WTC11 (cell line): ENCODE results near the gene LSP1. TPM values are rescaled to one million over a fixed set of nuclear protein-coding genes. Genes with fewer than 3 reads are reported as not detected.

Source experiments
- ATAC-seq: fragments of 200-7000 bp; cut with Tn5 transposase; 2 replicates; pipeline ENCODE4 v1.10.0; 2021; ENCODE audit warnings: mild to moderate bottlenecking, moderate library complexity
- CTCF ChIA-PET: fragments of 300-600 bp; sonication (Branson Sonifier 250); formaldehyde crosslinking; loops from one replicate; lab custom pipeline; 2021; ENCODE audit warnings: antibody characterized with exemption; lab: Charles Lee
- POLR2A ChIA-PET: fragments of 350-600 bp; sonication (Branson Sonifier 250); formaldehyde crosslinking; loops from one replicate; lab custom pipeline; 2021; ENCODE audit warnings: antibody characterized with exemption; lab: Charles Lee
- DNase-seq: peaks from one replicate; pipeline ENCODE4 v3.0.0; 2021; ENCODE audit warnings: low spot score
- H3K27ac Mint-ChIP-seq: 2 replicates; pipeline ENCODE4 v1.8.0; 2021; ENCODE audit warnings: mixed read lengths
- H3K27me3 Mint-ChIP-seq: 2 replicates; pipeline ENCODE4 v1.8.0; 2021; ENCODE audit warnings: low read depth, mild to moderate bottlenecking, moderate library complexity, mixed read lengths
- H3K36me3 Mint-ChIP-seq: 2 replicates; pipeline ENCODE4 v1.8.0; 2021; ENCODE audit warnings: mixed read lengths
- H3K4me1 Mint-ChIP-seq: 2 replicates; pipeline ENCODE4 v1.8.0; 2022; ENCODE audit warnings: mixed read lengths
- H3K4me3 Mint-ChIP-seq: 2 replicates; pipeline ENCODE4 v1.8.0; 2021; ENCODE audit warnings: mild to moderate bottlenecking, moderate library complexity, mixed read lengths
- H3K9me3 Mint-ChIP-seq: 2 replicates; pipeline ENCODE4 v1.8.0; 2021; ENCODE audit warnings: mixed read lengths
- AR ChIP-seq: fragments of 250-450 bp; sonication (Bioruptor Pico); IDR thresholded peaks from 2 replicates; pipeline ENCODE4 v1.9.0; 2021; ENCODE audit warnings: mild to moderate bottlenecking
- ATF3 ChIP-seq: sonication (generic); formaldehyde crosslinking; conservative IDR thresholded peaks from 2 replicates; pipeline ENCODE4 v1.8.1; 2022; ENCODE audit warnings: mild to moderate bottlenecking, missing genetic modification reagents
- ATF6 ChIP-seq: sonication (generic); formaldehyde crosslinking; IDR thresholded peaks from 2 replicates; pipeline ENCODE4 v1.8.1; 2023; ENCODE audit warnings: mild to moderate bottlenecking, missing genetic modification reagents
- CREB1 ChIP-seq: sonication (generic); formaldehyde crosslinking; IDR thresholded peaks from 2 replicates; pipeline ENCODE4 v1.8.0; 2023; ENCODE audit warnings: mild to moderate bottlenecking, missing genetic modification reagents
- ETV6 ChIP-seq: sonication (generic); formaldehyde crosslinking; IDR thresholded peaks from 2 replicates; pipeline ENCODE4 v1.8.1; 2022; ENCODE audit warnings: mild to moderate bottlenecking, missing genetic modification reagents
- MXD4 ChIP-seq: fragments of 250-450 bp; sonication (Bioruptor Pico); IDR thresholded peaks from 2 replicates; pipeline ENCODE4 v1.8.0; 2021; ENCODE audit warnings: mild to moderate bottlenecking, moderate library complexity, borderline replicate concordance
- NFATC4 ChIP-seq: fragments of 250-450 bp; sonication (Bioruptor Pico); IDR thresholded peaks from 2 replicates; pipeline ENCODE4 v1.9.0; 2021; ENCODE audit warnings: mild to moderate bottlenecking
- NFYB ChIP-seq: sonication (generic); formaldehyde crosslinking; conservative IDR thresholded peaks from 2 replicates; pipeline ENCODE4 v1.8.0; 2022; ENCODE audit warnings: low read depth, missing genetic modification reagents
- NR3C1 ChIP-seq: sonication (generic); formaldehyde crosslinking; conservative IDR thresholded peaks from 2 replicates; pipeline ENCODE4 v1.8.1; 2023; ENCODE audit warnings: low read depth, mild to moderate bottlenecking, missing genetic modification reagents
- PRDM15 ChIP-seq: sonication (generic); formaldehyde crosslinking; IDR thresholded peaks from 2 replicates; pipeline ENCODE4 v1.8.0; 2022; ENCODE audit warnings: missing genetic modification reagents
- PREB ChIP-seq: sonication (generic); formaldehyde crosslinking; IDR thresholded peaks from 2 replicates; pipeline ENCODE4 v1.8.1; 2022; ENCODE audit warnings: mild to moderate bottlenecking, missing genetic modification reagents, moderate library complexity, borderline replicate concordance
- STAT6 ChIP-seq: sonication (generic); formaldehyde crosslinking; conservative IDR thresholded peaks from 2 replicates; pipeline ENCODE4 v1.8.1; 2023; ENCODE audit warnings: mild to moderate bottlenecking, low read depth, missing genetic modification reagents, moderate library complexity
- ZBTB21 ChIP-seq: sonication (generic); formaldehyde crosslinking; IDR thresholded peaks from 2 replicates; pipeline ENCODE4 v1.8.1; 2023; ENCODE audit warnings: mild to moderate bottlenecking, missing genetic modification reagents, borderline replicate concordance
- ZMAT4 ChIP-seq: fragments of 250-450 bp; sonication (Bioruptor Pico); IDR thresholded peaks from 2 replicates; pipeline ENCODE4 v1.9.0; 2021; ENCODE audit warnings: mild to moderate bottlenecking
- ZNF263 ChIP-seq: sonication (generic); formaldehyde crosslinking; IDR thresholded peaks from 2 replicates; pipeline ENCODE4 v1.8.1; 2022; ENCODE audit warnings: low read depth, mild to moderate bottlenecking, moderate library complexity, missing genetic modification reagents
- ZNF281 ChIP-seq: sonication (generic); formaldehyde crosslinking; IDR thresholded peaks from 2 replicates; pipeline ENCODE4 v1.8.0; 2023; ENCODE audit warnings: mild to moderate bottlenecking, missing genetic modification reagents
- ZNF396 ChIP-seq: fragments of 250-450 bp; sonication (Bioruptor Pico); IDR thresholded peaks from 2 replicates; pipeline ENCODE4 v1.8.0; 2021; ENCODE audit warnings: mild to moderate bottlenecking, moderate library complexity, borderline replicate concordance
- total RNA-seq: library from RNA; stranded (reverse); gene quantifications from 3 replicates; pipeline ENCODE4 v1.2.3, GENCODE V29; 2021

Gene LSP1
- total RNA-seq, 1 experiment from 2014 or later = 0.77 TPM

GRCh38 chr11:1858576-1858975 lies 5.7 kb downstream of the LSP1 start (continued):
- TF ChIP-seq PRDM15 (CRISPR knock-in tag) = no peak
- no peak for TF ChIP-seq NFYB (CRISPR knock-in tag)
- TF ChIP-seq ZNF281 (CRISPR knock-in tag) = no peak
- no peak for TF ChIP-seq ATF3 (CRISPR knock-in tag)
- no peak for TF ChIP-seq ATF6 (CRISPR knock-in tag)
- TF ChIP-seq AR (CRISPR knock-in tag) = no peak
- TF ChIP-seq CREB1 = no peak
- TF ChIP-seq, all 79 proteins: peak for 0

GRCh38 chr11:1859004-1859403 lies 6.1 kb downstream of the LSP1 start:
- Mint-ChIP-seq H3K9me3 (no peaks in the 10 kb centered on the region), H3K27ac (no peak overlapping the region), H3K4me1 (no peaks in the 10 kb centered on the region; the same call in 1 of the 2 replicates), H3K27me3 (no peaks in the 10 kb centered on the region), H3K4me3 (no peak overlapping the region), H3K36me3 (no peaks in the 10 kb centered on the region)
- CTCF ChIA-PET = interaction anchor here (1.6 to 2.4 kb wide), 2 partner anchors 17 to 23 kb away, joined by 3 to 6 read pairs; no protein-coding TSS in a partner anchor
- DNase-seq (no peak), ATAC-seq (no peak)
- no peak for TF ChIP-seq NFATC4 (CRISPR knock-in tag)
- TF ChIP-seq ZBTB21 = no peak
- no peak for TF ChIP-seq ZMAT4
- TF ChIP-seq ETV6 (CRISPR knock-in tag) = no peak
- TF ChIP-seq STAT6 (CRISPR knock-in tag) = no peak
- no peak for TF ChIP-seq ZNF396 (CRISPR knock-in tag)
- no peak for TF ChIP-seq MXD4
- no peak for TF ChIP-seq ZNF263 (CRISPR knock-in tag)
- no peak for TF ChIP-seq PREB (CRISPR knock-in tag)
- no peak for TF ChIP-seq NR3C1 (CRISPR knock-in tag)
- POLR2A ChIA-PET = no interaction called here
